OCI-LY7 (cell line): Measurements from ENCODE around the gene EVX1.

Source experiments
- CTCF ChIP-seq: fragments of 200-600 bp; sonication (generic); conservative IDR thresholded peaks from 2 replicates; pipeline ENCODE4 v1.5.1; 2014; ENCODE audit warnings: mild to moderate bottlenecking, antibody characterized with exemption, low read length, moderate library complexity, mixed read lengths
- EZH2phosphoT487 ChIP-seq: fragments of 200-600 bp; sonication (generic); IDR thresholded peaks from 2 replicates; pipeline ENCODE4 v1.6.1; 2018; ENCODE audit warnings: low read depth, borderline replicate concordance, mild to moderate bottlenecking, mixed run types, antibody characterized with exemption, low read length, moderate library complexity, mixed read lengths

GRCh38 chr7:27196287-27196767 lies 46.3 kb upstream of the EVX1 start:
- TF ChIP-seq CTCF (peak; percentile 96), EZH2phosphoT487 (no peak; the same call in 1 of the 2 replicates)
